Activated CD8-positive, alpha-beta memory T cell treated with anti-CD3 and anti-CD28 coated beads, Interleukin-2, amount 50 U/mL, for 24 hours (primary cell): ENCODE data around the gene C12orf43.

Experiments
- DNase-seq: peaks from one replicate; pipeline ENCODE4 v3.0.0-alpha.2; 2020; ENCODE audit errors: extremely low read depth

C12orf43 gene

DNA sequence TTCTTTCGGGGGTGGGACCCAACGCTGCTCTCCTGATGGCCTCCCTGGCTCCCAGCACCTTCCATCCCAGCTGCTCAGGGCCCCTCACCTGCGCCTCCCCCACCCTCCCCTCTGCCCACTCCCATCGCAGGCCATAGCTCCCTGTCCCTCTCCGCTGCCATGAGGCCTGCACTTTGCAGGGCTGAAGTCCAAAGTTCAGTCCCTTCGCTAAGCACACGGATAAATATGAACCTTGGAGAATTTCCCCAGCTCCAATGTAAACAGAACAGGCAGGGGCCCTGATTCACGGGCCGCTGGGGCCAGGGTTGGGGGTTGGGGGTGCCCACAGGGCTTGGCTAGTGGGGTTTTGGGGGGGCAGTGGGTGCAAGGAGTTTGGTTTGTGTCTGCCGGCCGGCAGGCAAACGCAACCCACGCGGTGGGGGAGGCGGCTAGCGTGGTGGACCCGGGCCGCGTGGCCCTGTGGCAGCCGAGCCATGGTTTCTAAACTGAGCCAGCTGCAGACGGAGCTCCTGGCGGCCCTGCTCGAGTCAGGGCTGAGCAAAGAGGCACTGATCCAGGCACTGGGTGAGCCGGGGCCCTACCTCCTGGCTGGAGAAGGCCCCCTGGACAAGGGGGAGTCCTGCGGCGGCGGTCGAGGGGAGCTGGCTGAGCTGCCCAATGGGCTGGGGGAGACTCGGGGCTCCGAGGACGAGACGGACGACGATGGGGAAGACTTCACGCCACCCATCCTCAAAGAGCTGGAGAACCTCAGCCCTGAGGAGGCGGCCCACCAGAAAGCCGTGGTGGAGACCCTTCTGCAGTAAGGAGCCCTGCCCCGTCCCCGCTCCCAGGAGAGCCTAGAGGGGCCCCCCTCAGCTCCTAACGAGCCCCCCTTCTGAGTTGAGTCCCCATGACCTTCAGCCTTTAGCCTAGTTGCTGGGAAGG, 37.7 kb downstream of the C12orf43 start, which contains the start of gene HNF1A:
Gene HNF1A, plus strand, starts transcription at position 248 of the 924 bp plus-strand sequence. Its CDS starts 226 bp downstream, at position 474.
- DNase-seq, result no peak

DNA sequence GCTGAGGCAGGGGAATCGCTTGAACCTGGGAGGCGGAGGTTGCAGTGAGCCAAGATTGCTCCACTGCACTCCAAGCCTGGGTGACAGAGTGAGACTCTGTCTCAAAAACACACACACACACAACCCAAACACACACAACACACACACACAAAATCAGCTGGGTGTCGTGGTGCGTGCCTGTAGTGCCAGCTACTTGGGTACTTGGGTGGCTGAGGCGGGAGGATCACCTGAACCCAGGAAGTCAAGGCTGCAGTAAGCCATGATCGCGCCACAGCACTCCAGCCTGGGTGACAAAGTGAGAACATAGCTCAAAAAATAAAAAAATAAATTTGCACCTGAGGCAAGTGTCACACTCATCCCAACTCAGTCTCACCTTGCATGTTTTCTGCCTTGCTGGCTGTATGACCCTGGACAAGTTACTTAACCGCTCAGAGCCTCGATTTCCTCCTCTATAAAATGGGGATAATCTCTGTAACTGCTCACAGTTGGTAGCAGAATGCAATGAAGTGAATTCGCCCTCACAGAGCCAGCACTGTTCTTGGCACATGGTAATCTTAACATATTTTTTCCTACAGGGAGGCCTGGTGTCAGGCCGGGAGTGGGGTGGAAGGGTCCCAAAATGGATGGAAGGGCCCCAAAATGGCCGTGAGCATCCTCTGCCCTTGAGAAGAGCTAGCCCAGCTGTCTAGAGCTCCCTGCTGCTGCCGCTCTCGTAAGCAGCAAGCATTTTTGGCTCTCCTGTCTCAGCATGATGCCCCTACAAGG, 38.6 kb downstream of the C12orf43 start:
- DNase-seq, result no peak

GRCh38 chr12:120972870-120973543, 43.3 kb downstream of the C12orf43 start:
- no peak for DNase-seq

GRCh38 chr12:120971299-120972180, 44.7 kb downstream of the C12orf43 start:
- DNase-seq, result no peak

DNA sequence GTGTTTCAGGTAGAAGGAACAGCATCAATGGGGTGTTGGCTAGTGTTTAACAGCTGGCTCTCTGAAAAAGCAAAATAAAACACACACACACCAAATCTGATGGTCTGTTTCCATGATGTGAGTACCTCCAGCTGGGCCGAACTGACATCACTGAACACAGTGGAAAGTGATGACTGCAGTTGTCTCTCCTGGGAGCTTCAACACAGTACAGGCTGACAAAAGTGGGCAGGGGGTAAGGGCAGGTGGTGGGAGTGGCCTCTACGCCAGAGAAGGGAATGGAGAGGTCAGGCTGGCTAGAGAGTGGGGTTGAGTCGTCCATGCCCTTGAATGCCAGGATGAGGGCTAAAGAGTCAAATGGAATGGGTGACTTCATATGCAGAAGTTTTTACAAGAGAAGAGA, 46.0 kb downstream of the C12orf43 start:
- DNase-seq, result no peak

- no peak for DNase-seq
Observed at GRCh38 chr12:120965534-120966091, 50.7 kb downstream of the C12orf43 start.

DNA sequence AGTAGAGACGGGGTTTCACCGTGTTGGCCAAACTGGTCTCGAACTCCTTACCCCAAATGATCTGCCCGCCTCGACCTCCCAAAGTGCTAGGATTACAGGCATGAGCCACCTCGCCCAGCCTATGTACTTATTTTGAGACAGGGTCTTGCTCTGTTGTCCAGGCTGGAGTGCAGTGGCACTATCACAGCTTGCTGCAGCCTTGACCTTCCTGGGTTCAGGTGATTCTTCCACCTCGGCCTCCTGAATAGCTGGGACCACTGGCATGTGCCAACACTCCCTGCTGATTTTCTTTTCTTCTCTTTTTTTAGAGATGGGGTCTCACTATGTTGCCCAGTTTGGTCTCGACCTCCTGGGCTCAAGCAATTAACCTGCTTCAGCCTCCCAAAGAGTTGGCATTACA, 52.0 kb downstream of the C12orf43 start:
- no peak for DNase-seq

GRCh38 chr12:120962532-120963020, 53.7 kb downstream of the C12orf43 start:
- no peak for DNase-seq

DNA sequence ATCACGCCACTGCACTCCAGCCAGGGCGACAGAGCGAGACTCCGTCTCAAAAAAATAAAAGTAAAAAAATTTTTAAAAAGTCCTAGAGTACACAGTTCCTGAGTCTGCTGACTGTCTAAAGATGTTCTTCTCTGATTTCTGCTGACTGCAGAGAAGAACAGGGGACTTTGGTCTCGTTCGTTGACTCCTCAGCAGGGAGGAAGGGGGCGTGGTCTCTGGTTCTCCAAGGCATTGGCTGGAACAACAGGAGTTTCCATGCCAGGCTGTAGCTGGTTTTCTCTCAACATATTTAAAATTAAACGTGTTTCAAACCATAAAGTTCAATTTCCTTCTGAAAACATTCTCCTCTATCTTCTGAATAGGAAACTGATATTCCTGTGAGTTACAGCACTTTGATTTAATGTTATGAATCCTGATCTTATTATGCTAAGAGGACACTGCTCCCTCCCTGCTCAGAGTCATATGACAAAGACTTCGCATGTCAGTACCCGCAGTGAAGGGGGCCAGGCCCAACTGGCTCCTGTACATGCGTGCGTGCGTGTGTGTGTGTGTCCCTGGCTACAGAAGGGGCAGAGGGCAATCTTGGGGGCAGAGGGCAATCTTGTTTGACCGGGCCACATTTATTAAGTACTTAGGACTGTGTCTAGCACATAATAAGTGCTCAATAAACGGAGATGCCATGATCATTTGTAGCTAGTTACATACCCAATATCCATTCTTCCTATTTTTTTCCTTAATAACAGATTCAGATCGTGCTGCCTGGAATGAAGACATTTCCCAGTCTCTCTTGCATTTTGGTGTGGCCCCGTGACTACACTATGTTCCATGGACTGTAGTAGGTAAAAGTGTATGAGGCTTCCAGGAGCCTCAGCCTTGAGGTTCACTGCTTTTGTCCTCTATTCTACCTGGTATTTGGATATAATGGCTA, 54.4 kb downstream of the C12orf43 start:
- no peak for DNase-seq

DNA sequence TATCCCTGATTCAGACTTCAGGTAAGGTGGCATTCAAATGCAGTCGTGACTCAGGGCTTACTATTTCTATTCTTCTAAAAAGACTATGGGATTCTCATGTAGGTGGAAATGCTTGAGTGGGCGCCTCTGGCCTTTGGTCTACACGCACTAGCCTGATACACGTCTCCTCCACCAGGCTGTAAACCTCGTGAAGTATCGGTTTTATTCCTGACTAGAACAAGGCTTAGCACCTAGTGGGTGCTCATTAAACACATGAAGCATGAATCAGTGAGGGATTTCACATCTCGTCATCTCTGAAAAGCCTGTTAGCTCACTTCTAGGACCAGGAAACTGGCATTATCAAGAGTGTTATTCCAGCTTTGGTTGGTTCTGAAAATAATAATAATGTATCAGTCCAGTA, 55.6 kb downstream of the C12orf43 start:
- DNase-seq, result no peak

GRCh38 chr12:120959111-120959878, 57.0 kb downstream of the C12orf43 start:
- DNase-seq, result no peak

GRCh38 chr12:120956579-120957300, 59.5 kb downstream of the C12orf43 start:
- no peak for DNase-seq

GRCh38 chr12:120955232-120955631, 61.1 kb downstream of the C12orf43 start:
- no peak for DNase-seq

DNA sequence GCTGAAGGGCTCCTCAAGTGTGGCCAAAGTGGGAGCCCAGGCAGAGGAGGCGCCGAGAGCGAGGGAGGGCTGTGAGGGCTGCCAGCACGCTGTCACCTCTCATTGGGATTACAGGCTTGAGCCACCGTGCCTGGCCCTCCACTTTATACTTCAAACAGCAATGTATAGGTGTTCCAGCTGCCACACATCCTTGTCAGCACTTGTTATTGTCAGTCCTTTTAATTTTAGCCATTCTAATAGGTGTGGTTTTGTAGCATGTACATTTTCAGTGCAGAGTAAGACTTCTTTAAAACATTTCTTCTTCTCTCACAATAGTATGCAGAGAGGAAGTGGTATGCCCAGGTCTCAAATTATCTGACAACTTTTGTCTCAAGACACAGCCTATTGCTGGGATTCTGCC, 65.5 kb downstream of the C12orf43 start:
- no peak for DNase-seq
